AG04449 (cell line): ENCODE results near the gene RAB11FIP4.

ENCODE experiments used
- CTCF ChIA-PET: fragments of 350-600 bp; formaldehyde crosslinking; extraction: SDS; loops from one replicate; lab custom pipeline; 2021; ENCODE audit warnings: antibody characterized with exemption; lab: Yijun Ruan, JAX
- POLR2A ChIA-PET: fragments of 400-600, 350-600 bp; formaldehyde crosslinking; extraction: SDS; loops from one replicate; lab custom pipeline; 2020; ENCODE audit warnings: antibody characterized with exemption, inconsistent platforms; lab: Yijun Ruan, JAX
- DNase-seq: peaks from one replicate; pipeline ENCODE4 v3.0.0-alpha.2; 2010; ENCODE audit warnings: low read depth, low spot score
- H3K4me3 ChIP-seq: 2 replicates; pipeline ENCODE4 v1.5.1; 2011; ENCODE audit warnings: low read depth, mild to moderate bottlenecking, control low read depth, low read length
- TF ChIP-seq, protein P1 (sequence below): IDR thresholded peaks from one replicate; pipeline ENCODE4 v1.5.1; 2011; ENCODE audit warnings: mild to moderate bottlenecking, moderate library complexity, low read length, control low read depth, inconsistent platforms; ENCODE audit not compliant: insufficient read depth; ENCODE audit errors: missing control alignments

Gene RAB11FIP4

DNA sequence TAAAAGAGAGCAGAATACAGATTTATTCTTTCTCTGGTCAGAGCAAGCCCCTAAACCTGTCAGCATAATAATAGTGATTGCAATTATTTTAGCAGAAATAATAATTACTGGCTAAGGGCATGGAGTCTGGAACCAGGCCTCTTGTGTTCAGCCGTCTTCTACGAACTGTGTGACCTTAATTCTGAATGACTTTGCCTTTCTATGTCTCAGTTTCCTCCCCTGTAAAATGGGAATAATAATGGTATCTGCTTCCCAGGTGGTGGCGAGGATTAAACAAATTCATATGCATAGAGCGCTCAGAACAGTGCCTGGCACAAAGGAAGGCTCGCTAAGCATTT, 33.4 kb downstream of the RAB11FIP4 start:
- ChIA-PET POLR2A (no interaction called here), CTCF (interaction anchor here (0.9 to 2.9 kb wide), 4 partner anchors 9 to 418 kb away, joined by 3 to 13 read pairs (median 6); no protein-coding TSS in a partner anchor)
- TF ChIP-seq, protein P1, sequence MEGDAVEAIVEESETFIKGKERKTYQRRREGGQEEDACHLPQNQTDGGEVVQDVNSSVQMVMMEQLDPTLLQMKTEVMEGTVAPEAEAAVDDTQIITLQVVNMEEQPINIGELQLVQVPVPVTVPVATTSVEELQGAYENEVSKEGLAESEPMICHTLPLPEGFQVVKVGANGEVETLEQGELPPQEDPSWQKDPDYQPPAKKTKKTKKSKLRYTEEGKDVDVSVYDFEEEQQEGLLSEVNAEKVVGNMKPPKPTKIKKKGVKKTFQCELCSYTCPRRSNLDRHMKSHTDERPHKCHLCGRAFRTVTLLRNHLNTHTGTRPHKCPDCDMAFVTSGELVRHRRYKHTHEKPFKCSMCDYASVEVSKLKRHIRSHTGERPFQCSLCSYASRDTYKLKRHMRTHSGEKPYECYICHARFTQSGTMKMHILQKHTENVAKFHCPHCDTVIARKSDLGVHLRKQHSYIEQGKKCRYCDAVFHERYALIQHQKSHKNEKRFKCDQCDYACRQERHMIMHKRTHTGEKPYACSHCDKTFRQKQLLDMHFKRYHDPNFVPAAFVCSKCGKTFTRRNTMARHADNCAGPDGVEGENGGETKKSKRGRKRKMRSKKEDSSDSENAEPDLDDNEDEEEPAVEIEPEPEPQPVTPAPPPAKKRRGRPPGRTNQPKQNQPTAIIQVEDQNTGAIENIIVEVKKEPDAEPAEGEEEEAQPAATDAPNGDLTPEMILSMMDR, result no peak
- DNase-seq, result no peak
- no peak overlapping the region for H3K4me3 ChIP-seq

DNA sequence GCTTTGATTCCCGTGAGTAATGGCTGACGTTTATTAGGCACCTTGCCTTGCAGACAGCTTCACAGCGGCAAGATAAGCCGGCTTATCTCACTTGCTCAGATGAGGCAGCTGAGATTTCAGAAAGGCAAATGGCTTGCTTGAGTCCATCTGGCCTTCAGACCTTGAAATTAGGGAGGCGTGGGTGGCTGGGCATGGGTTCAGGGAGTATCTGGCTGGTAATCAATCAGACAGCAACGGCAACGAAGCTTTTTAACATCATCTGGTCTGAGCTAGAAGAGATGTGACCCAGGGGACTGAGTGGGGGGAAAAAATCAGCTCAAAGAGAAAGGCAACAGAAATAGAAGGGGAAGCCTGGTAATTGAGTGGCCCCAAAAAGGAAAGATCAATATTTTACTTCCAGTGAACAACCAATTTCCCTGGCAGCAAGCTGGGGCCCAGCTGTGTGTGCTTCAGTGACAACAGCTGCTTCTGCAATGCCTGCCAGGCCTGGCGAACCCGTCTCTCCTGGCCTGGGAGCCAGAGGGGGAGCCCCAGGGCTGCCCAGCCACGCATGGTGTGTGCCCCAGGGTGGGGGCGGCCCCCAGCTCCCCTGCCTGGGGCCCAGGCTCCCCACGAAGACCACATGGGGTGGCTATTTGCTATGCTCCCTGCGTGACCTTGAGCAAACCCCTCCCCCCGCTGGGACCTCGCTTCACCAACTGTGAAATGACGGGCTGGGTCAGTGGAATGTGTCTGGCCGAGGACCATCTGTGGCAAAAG, 34.0 kb downstream of the RAB11FIP4 start:
- DNase-seq, result no peak
- POLR2A ChIA-PET, result no interaction called here
- H3K4me3 ChIP-seq, result no peak overlapping the region
- TF ChIP-seq, protein P1, result no peak
- CTCF ChIA-PET, result interaction anchor here (0.9 to 2.9 kb wide), 5 partner anchors 9 to 417 kb away, joined by 3 to 13 read pairs (median 4); no protein-coding TSS in a partner anchor

DNA sequence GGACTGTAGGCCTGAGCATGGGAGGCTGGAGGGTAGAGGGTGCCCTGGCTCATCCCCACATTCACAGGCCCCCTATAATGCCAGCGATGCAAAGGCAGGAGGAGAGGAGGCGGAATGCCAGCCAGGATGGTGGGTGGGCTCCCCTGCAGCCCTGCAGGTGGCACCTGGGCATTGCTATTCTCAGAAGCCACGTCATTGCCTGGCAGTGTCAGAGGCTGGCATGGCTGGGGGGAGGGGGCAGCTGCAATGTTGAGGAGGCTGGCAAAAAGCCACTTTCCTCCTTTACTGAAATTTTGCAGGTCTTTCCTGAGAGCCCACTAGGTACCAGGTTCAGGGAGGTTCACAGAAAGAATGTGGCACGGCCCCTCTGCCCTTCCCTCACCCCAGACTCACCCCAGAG, 36.2 kb downstream of the RAB11FIP4 start:
- H3K4me3 ChIP-seq, result no peak overlapping the region
- ChIA-PET POLR2A (no interaction called here), CTCF (interaction anchor here (2.3 kb wide), 1 partner anchor 12 kb away, joined by 10 read pairs; no protein-coding TSS in a partner anchor)
- no peak for DNase-seq
- TF ChIP-seq, protein P1, result no peak

DNA sequence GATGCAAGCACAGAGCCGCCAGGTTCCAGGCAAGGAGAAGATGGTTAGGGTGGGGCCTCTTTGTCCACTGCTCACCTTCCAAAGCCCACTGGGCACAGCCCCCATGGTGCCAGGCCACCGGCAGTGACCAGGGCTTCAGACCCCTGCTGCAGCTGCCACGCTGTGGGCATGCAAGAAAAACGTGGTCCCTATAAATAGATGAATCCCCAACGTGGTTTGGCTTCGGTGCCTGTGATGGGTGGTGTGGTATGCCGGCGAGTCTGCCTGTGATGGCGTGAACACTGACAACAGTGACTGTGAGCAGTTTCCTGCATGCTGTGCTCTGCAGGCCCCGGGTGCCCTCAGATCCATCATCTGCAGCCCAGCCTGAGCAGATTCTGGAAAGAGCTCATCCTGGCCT, 36.6 kb downstream of the RAB11FIP4 start:
- ChIA-PET POLR2A (no interaction called here), CTCF (interaction anchor here (1.8 to 2.3 kb wide), 2 partner anchors 9 to 11 kb away, joined by 8 to 10 read pairs; no protein-coding TSS in a partner anchor)
- no peak overlapping the region for H3K4me3 ChIP-seq
- DNase-seq, result no peak
- TF ChIP-seq, protein P1, result no peak

DNA sequence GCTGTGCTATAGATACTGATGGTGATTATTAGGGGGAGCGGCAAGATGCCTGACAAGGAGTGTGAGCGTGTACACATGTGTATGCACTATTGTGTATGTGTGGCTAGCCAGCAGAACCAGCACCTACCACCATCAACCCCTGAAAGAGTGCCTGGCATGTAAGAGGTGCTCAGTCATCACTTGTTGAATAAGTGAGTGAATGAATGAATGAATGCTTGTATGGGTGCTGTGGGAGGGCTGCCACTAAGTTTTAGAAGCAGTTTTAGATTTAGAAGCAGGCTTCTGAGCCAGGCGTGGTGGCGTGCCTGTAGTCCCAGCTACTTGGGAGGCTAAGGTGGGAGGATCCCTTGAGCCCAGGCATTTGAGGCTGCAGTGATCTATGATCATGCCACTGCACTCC, 37.0 kb downstream of the RAB11FIP4 start:
- TF ChIP-seq, protein P1, result no peak
- ChIA-PET CTCF (interaction anchor here (1.8 to 2.3 kb wide), 2 partner anchors 9 to 11 kb away, joined by 8 to 10 read pairs; no protein-coding TSS in a partner anchor), POLR2A (no interaction called here)
- DNase-seq, result no peak
- H3K4me3 ChIP-seq, result no peak overlapping the region

DNA sequence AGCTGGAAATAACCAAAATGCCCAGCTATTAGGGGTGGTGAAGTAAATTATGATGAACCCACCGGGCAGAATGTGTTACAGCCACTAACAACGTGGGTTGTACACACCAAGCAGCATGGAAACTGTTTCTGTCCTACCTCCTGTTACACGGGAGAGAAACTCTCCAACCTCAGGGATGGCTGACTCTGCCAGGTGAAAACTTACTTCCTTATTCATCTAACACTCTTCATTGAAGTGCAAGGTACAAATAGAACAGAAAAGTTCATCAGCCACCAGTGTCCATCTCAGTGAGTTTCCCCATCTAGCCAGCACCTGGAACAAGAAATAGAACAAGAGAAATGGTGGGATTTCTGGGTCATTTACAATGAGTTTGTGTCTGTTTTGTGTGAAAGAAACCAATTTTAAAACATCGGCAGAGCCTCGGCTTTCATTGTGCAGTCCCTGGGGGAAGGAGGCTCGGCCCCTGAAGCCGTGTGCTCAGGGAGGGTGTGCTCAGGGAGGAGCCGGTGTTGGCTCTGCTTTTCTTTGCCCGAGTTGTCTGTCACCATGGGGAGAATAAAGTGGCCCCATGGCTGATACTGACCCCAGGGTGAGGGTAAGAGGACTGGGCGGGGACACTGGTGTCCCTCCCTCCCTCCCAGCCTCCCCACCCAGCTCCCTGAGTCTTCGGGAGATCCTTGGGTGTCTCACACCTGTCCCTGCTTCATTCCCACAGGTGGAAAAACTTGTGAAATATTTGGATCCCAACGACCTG, 39.8 kb downstream of the RAB11FIP4 start:
- TF ChIP-seq, protein P1, result no peak
- ChIA-PET POLR2A (no interaction called here), CTCF (interaction anchor here (1.4 kb wide), 1 partner anchor 94 kb away, joined by 4 read pairs; no protein-coding TSS in a partner anchor)
- DNase-seq, result no peak
- no peak overlapping the region for H3K4me3 ChIP-seq
